Measurements from ENCODE around the gene SCAMP2. TPM values are rescaled to one million over a fixed set of nuclear protein-coding genes. Genes with fewer than 3 reads are reported as not detected.
A peak's percentile ranks its signal among the peaks of the same experiment; 100 is the strongest.

The SCAMP2 gene
- total and polyA plus RNA-seq, 8 donors = 21.4 to 49.0 (median 33.8) TPM

DNA sequence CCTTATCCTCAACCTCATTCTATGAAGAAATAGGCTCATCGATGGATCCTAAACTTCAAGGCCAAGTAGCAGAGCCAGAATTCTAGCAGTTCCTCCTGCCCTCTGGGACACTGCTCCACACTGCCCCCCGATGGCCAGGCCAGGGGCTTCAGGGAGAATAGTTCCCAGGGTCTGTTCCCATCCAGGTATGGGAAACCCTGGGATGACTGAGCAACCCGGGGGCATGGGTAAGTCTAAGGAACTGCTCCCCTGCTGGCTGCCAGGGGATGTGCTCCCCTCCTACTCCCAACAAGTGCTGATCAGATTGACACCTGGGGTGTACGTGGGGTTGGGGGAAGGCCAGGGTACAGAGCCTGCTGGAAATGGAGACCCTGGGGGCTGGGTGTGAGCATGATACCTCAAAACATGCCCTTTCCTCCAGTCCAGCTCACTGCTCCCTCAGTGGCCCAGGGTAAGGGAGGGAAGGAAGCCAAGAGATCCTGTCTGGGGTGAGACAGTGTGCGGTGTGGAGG, 37.8 kb downstream of the SCAMP2 start:
- no peaks in the 10 kb centered on the region for H3K9me3 ChIP-seq
- DNase-seq = peak in 5 of 6 donors; percentile 39 to 86 (median 69)
- TF ChIP-seq, protein P1, sequence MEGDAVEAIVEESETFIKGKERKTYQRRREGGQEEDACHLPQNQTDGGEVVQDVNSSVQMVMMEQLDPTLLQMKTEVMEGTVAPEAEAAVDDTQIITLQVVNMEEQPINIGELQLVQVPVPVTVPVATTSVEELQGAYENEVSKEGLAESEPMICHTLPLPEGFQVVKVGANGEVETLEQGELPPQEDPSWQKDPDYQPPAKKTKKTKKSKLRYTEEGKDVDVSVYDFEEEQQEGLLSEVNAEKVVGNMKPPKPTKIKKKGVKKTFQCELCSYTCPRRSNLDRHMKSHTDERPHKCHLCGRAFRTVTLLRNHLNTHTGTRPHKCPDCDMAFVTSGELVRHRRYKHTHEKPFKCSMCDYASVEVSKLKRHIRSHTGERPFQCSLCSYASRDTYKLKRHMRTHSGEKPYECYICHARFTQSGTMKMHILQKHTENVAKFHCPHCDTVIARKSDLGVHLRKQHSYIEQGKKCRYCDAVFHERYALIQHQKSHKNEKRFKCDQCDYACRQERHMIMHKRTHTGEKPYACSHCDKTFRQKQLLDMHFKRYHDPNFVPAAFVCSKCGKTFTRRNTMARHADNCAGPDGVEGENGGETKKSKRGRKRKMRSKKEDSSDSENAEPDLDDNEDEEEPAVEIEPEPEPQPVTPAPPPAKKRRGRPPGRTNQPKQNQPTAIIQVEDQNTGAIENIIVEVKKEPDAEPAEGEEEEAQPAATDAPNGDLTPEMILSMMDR (IDR thresholded peaks at IDR 0.05) = peak; percentile 55 to 74 (median 60)
- WGBS, 2 donors = 35 to 36% methylated on average over 5 of the region's 5 CpGs
- no peak overlapping the region for H3K27ac ChIP-seq
- intact Hi-C loops (cut with DNase I) = loop anchor here in 1 of 3 donors (5.0 kb wide), 1 partner anchor 53 kb away; the partner anchor contains the start of gene CSK
- H3K36me3 ChIP-seq = no peaks in the 10 kb centered on the region
- H3K27me3 ChIP-seq = no peaks in the 10 kb centered on the region
- no peak overlapping the region for H3K4me3 ChIP-seq
- ATAC-seq = peak; percentile 61 to 93 (median 81)
- FAIRE-seq = no peak
- H3K4me1 ChIP-seq = no peaks in the 10 kb centered on the region

DNA sequence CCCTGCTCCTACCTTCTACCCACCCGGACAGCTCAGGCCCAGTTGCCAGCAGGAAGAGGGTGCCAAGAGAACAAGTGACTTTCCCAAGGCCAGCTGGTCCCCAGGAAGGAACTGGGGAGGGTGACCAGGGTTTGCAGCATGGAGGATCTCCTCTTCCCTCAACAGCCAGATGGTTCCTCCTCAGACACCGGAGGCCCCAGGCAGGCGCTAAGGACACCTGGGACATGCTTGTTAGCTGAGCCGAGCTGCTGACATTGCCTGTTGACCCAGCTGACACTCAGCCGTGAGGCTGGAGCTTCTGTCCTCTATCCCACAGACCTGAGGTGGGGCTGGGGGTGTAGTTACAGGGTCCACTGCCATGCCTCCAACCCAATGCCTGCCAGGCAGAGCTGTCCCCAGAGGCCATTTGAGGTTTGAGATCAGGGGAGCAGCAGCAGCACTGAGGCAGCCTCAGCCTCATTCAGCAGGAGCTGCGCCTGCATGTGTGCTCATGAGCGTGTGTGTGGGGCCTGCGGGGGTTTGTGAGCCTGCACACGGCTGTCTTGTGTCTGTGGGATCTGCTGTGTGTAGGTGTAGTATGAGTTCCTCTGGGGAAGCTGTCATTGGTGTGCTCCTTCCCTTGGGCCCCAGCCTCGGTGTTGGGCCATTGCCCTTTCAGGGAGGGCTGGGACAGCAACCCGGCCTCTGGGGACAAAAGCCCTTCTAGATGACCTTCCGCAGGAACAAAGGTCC, 39.6 kb downstream of the SCAMP2 start:
- Histone ChIP-seq H3K27ac (no peak overlapping the region), H3K9me3 (no peaks in the 10 kb centered on the region), H3K27me3 (no peaks in the 10 kb centered on the region), H3K4me3 (no peak overlapping the region), H3K36me3 (no peaks in the 10 kb centered on the region), H3K4me1 (no peaks in the 10 kb centered on the region)
- ATAC-seq = no peak
- 68 to 80% methylated on average over 12 of the region's 12 CpGs for whole genome bisulfite sequencing, 2 donors
- DNase-seq = no peak
- TF ChIP-seq, protein P1 (IDR thresholded peaks at IDR 0.05) = no peak
- no peak for FAIRE-seq
- intact Hi-C loops (cut with DNase I) = no loop called here

DNA sequence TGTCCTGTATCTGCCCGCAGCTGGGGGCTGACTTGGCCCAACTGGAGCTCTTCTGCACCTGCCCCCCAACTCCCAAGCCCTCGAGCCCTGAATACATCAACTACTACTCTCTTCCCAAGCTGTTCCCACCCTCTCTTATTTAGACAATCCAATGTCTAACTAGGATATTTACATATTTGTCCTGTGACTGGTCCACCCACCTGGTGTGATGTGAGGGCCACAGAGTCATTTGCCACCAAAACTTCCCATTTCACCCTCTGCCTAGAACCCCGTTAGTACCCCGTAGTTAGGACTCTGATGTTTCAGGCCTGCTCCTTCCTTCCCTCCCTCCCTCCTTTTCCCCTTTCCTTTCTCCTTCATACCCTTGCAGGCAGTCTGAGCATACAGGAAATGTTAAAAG, 40.3 kb downstream of the SCAMP2 start:
- TF ChIP-seq, protein P1 (IDR thresholded peaks at IDR 0.05) = no peak
- ATAC-seq = no peak
- Histone ChIP-seq H3K36me3 (no peaks in the 10 kb centered on the region), H3K27ac (no peak overlapping the region), H3K4me1 (no peaks in the 10 kb centered on the region), H3K27me3 (no peaks in the 10 kb centered on the region), H3K4me3 (no peak overlapping the region), H3K9me3 (no peaks in the 10 kb centered on the region)
- WGBS, 2 donors = 70 to 77% methylated on average over 4 of the region's 4 CpGs
- no peak for DNase-seq
- FAIRE-seq = no peak
- intact Hi-C loops (cut with DNase I) = no loop called here

DNA sequence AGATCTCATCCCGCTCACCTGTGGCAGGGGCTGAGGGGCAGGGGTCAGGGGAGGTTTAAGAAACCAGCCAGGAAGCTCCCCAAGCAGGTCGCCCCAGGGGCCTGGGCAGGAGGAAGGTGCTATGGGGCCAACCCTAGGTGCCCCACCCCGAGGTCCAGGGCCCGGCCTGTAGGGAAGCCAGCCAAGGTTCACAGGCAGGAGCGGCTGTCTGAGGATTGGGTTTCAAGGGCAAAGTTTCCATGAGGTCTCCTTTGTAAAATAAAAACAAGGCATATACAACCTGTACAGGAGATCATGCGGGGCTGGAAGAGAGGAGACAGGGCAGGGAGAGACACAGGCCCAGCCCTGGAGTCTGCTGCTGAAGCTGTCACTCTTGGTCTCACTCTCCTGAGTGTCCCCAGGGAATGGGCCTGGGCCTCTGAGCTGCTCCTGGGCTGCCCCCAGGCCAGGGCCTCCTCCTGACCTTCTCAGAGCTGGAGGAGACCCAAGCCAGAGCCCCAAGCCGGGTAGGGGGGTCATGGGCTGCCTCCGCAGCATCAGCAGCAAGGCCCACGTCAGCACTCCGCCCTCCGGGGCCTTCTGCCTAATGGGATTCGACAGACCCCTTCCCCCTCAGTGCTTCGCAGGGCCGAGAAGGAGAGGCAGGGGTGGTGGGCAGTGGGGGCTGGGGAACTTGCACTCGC, 41.2 kb downstream of the SCAMP2 start:
- Histone ChIP-seq H3K27ac (no peak overlapping the region), H3K9me3 (no peaks in the 10 kb centered on the region), H3K27me3 (no peaks in the 10 kb centered on the region), H3K36me3 (no peaks in the 10 kb centered on the region), H3K4me3 (no peak overlapping the region), H3K4me1 (no peaks in the 10 kb centered on the region)
- no peak for FAIRE-seq
- intact Hi-C loops (cut with DNase I) = no loop called here
- WGBS, 2 donors = 64 to 75% methylated on average over 14 to 15 of the region's 15 CpGs
- no peak for ATAC-seq
- DNase-seq = peak in 1 of 6 donors; percentile 58
- TF ChIP-seq, protein P1 (IDR thresholded peaks at IDR 0.05) = no peak

Data from pancreas (tissue), 10 donors.